ENCODE results near the gene EHMT1.

- TF ChIP-seq CTCF (IDR thresholded peaks at IDR 0.05; ENCODE audit: insufficient read depth, low read length, poor library complexity, severe bottlenecking) (no peak), EZH2phosphoT487 (conservative IDR thresholded peaks at IDR 0.05; ENCODE audit: low read length) (no peak)
Measured at GRCh38 chr9:137816531-137817235, 197.9 kb downstream of the EHMT1 start.

Measured in SU-DHL-6 (cell line).